DOHH2 (cell line): ENCODE data around the gene PELI2.

Experiments
- H3F3A ChIP-seq: fragments of 200-600 bp; sonication (generic), shearing (Covaris generic); 2 replicates; pipeline ENCODE4 v1.6.0; 2016; ENCODE audit warnings: antibody characterized with exemption, mild to moderate bottlenecking; ENCODE audit not compliant: control insufficient read depth, insufficient read depth
- H3K27ac ChIP-seq: fragments of 200-600 bp; sonication (generic); 2 replicates; pipeline ENCODE4 v1.5.1; 2014; ENCODE audit warnings: low read depth, mild to moderate bottlenecking, low read length, moderate library complexity
- H3K27me3 ChIP-seq: fragments of 200-600 bp; sonication (generic); 2 replicates; pipeline ENCODE4 v1.6.1; 2014; ENCODE audit warnings: mild to moderate bottlenecking, low read length, mixed read lengths; ENCODE audit not compliant: control insufficient read depth
- H3K36me3 ChIP-seq: fragments of 200-600 bp; sonication (generic); 2 replicates; pipeline ENCODE4 v1.6.1; 2014; ENCODE audit warnings: mild to moderate bottlenecking, low read length, moderate library complexity, mixed read lengths; ENCODE audit not compliant: control insufficient read depth
- H3K4me1 ChIP-seq: fragments of 200-600 bp; sonication (generic); 2 replicates; pipeline ENCODE4 v1.6.1; 2014; ENCODE audit warnings: mild to moderate bottlenecking, low read length, mixed read lengths; ENCODE audit not compliant: control insufficient read depth
- H3K4me2 ChIP-seq: fragments of 200-600 bp; sonication (generic); 2 replicates; pipeline ENCODE4 v1.6.0; 2014; ENCODE audit warnings: mild to moderate bottlenecking, low read length, moderate library complexity
- H3K4me3 ChIP-seq: fragments of 200-600 bp; sonication (generic); 2 replicates; pipeline ENCODE4 v1.5.1; 2014; ENCODE audit warnings: mild to moderate bottlenecking, low read length, mixed read lengths
- H3K79me2 ChIP-seq: fragments of 200-600 bp; sonication (generic); 2 replicates; pipeline ENCODE4 v1.6.1; 2014; ENCODE audit warnings: mild to moderate bottlenecking, low read length, mixed read lengths; ENCODE audit not compliant: control insufficient read depth
- H3K9me2 ChIP-seq: fragments of 200-600 bp; sonication (generic); replicated peaks from 2 replicates; pipeline ENCODE4 v1.6.1; 2014; ENCODE audit warnings: mild to moderate bottlenecking, low read length, mixed read lengths; ENCODE audit not compliant: control insufficient read depth
- H3K9me3 ChIP-seq: fragments of 200-600 bp; sonication (generic); 2 replicates; pipeline ENCODE4 v1.6.1; 2014; ENCODE audit warnings: antibody characterized with exemption, low read length, mixed read lengths; ENCODE audit not compliant: control insufficient read depth, insufficient read depth
- H4K20me1 ChIP-seq: fragments of 200-600 bp; sonication (generic); 2 replicates; pipeline ENCODE4 v1.6.0; 2014; ENCODE audit warnings: low read depth, mild to moderate bottlenecking, antibody characterized with exemption, low read length, moderate library complexity; ENCODE audit not compliant: control insufficient read depth, insufficient read depth
- CTCF ChIP-seq: fragments of 200-600 bp; sonication (generic); IDR thresholded peaks from one replicate; pipeline ENCODE4 v1.5.1; 2014; ENCODE audit warnings: antibody characterized with exemption, mild to moderate bottlenecking, low read depth, low read length; ENCODE audit not compliant: poor library complexity, severe bottlenecking
- EZH2phosphoT487 ChIP-seq: fragments of 200-600 bp; sonication (generic); IDR thresholded peaks from 2 replicates; pipeline ENCODE4 v1.6.1; 2017; ENCODE audit warnings: borderline replicate concordance, mild to moderate bottlenecking, antibody characterized with exemption, low read length, moderate library complexity, mixed read lengths

Gene PELI2

GRCh38 chr14:56081139-56081538 lies 37.1 kb upstream of the PELI2 start:
- Histone ChIP-seq H3K27me3 (no peaks in the 10 kb centered on the region), H3K9me2 (no peaks in the 10 kb centered on the region), H4K20me1 (no peaks in the 10 kb centered on the region), H3K4me3 (no peak overlapping the region), H3K4me1 (no peaks in the 10 kb centered on the region), H3F3A (no peaks in the 10 kb centered on the region), H3K27ac (no peak overlapping the region), H3K9me3 (no peaks in the 10 kb centered on the region), H3K79me2 (no peaks in the 10 kb centered on the region), H3K36me3 (no peaks in the 10 kb centered on the region), H3K4me2 (no peak overlapping the region)
- TF ChIP-seq EZH2phosphoT487 (no peak), CTCF (no peak)

- H3K79me2 ChIP-seq: no peaks in the 10 kb centered on the region
- H3K36me3 ChIP-seq: no peaks in the 10 kb centered on the region
- no peak overlapping the region for H3K4me3 ChIP-seq
- no peak overlapping the region for H3K27ac ChIP-seq
- no peaks in the 10 kb centered on the region for H3K9me2 ChIP-seq
- no peaks in the 10 kb centered on the region for H3F3A ChIP-seq
- H3K4me2 ChIP-seq: no peak overlapping the region
- H4K20me1 ChIP-seq: no peaks in the 10 kb centered on the region
- H3K4me1 ChIP-seq: no peaks in the 10 kb centered on the region
- no peak for TF ChIP-seq EZH2phosphoT487
- no peak for TF ChIP-seq CTCF
- no peaks in the 10 kb centered on the region for H3K9me3 ChIP-seq
- no peaks in the 10 kb centered on the region for H3K27me3 ChIP-seq
Measured at GRCh38 chr14:56082880-56083279, 35.3 kb upstream of the PELI2 start.

- Histone ChIP-seq H4K20me1 (no peaks in the 10 kb centered on the region), H3K9me3 (no peaks in the 10 kb centered on the region), H3K9me2 (no peaks in the 10 kb centered on the region), H3K4me2 (no peak overlapping the region), H3K36me3 (no peaks in the 10 kb centered on the region), H3K27me3 (no peaks in the 10 kb centered on the region; the same call in 1 of the 2 replicates), H3K27ac (no peak overlapping the region), H3K79me2 (no peaks in the 10 kb centered on the region), H3F3A (no peaks in the 10 kb centered on the region), H3K4me1 (no peaks in the 10 kb centered on the region), H3K4me3 (no peak overlapping the region)
- no peak for TF ChIP-seq EZH2phosphoT487
- TF ChIP-seq CTCF: no peak
Measured at GRCh38 chr14:56085471-56085870, 32.7 kb upstream of the PELI2 start.
